ENCODE data around the gene SH3PXD2A.

Gene SH3PXD2A

DNA sequence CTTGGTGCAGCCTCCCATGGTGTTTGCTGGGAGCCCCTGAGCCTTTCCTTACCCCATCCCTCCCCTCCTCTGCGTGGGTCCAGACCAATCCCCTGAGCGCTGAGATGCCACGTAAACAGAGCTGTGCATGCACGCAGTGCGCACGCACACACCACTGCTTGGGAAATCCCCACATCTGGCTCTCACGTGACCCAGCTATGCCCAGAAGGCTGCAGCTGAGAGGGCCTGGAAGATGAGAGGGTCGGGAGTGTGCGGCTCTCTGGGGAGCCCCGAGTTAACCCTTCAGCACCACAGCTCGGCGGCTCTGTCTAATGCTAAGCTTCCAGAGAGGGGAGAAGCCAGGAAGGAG lies 177.2 kb downstream of the SH3PXD2A start:
- in situ Hi-C loops (cut with HindIII; ENCODE audit: low sequenced_read_pairs) = no loop called here
- TF ChIP-seq, protein P1, sequence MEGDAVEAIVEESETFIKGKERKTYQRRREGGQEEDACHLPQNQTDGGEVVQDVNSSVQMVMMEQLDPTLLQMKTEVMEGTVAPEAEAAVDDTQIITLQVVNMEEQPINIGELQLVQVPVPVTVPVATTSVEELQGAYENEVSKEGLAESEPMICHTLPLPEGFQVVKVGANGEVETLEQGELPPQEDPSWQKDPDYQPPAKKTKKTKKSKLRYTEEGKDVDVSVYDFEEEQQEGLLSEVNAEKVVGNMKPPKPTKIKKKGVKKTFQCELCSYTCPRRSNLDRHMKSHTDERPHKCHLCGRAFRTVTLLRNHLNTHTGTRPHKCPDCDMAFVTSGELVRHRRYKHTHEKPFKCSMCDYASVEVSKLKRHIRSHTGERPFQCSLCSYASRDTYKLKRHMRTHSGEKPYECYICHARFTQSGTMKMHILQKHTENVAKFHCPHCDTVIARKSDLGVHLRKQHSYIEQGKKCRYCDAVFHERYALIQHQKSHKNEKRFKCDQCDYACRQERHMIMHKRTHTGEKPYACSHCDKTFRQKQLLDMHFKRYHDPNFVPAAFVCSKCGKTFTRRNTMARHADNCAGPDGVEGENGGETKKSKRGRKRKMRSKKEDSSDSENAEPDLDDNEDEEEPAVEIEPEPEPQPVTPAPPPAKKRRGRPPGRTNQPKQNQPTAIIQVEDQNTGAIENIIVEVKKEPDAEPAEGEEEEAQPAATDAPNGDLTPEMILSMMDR (IDR thresholded peaks at IDR 0.05; ENCODE audit: low read depth, low read length, missing control alignments) = no peak
- no peak for DNase-seq (ENCODE audit: low read depth)
- no peak overlapping the region for H3K4me3 ChIP-seq (ENCODE audit: low read depth, low read length)

DNA sequence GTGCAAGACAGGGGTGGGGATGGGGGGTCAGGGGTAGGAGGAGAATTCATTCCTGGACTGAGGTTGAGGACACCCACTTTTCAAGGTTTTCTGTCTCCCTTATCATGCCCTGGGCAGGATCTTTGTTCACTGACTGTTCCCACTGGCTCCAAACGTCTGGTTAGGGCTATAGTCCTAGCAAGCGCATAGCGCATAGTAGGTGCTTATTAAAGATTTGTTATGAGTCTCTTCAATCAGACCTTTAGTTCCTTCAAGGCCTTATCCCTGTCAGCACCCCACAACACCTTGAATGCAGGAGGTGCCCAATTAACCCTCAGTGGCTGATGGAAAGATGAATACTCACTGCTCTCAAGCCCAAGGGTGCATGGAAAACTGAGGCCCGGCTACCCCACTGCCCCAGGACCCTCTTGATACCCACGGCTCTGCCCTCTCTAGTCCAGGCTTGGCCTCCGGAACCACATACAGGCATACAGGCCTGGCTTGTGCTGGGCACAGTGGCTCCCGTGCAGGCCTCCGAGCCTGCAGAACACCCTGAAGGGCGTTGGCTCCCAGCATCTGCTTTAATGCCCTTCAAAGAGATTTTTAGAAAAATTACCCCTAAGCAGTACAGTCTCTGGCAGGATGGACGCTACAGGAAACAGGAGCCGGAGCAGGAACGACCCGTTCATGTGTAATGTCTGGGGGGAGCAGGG lies 177.7 kb downstream of the SH3PXD2A start:
- H3K4me3 ChIP-seq (ENCODE audit: low read depth, low read length) = no peak overlapping the region
- DNase-seq (ENCODE audit: low read depth) = no peak
- TF ChIP-seq, protein P1 (IDR thresholded peaks at IDR 0.05; ENCODE audit: low read depth, low read length, missing control alignments) = no peak
- in situ Hi-C loops (cut with HindIII; ENCODE audit: low sequenced_read_pairs) = no loop called here

DNA sequence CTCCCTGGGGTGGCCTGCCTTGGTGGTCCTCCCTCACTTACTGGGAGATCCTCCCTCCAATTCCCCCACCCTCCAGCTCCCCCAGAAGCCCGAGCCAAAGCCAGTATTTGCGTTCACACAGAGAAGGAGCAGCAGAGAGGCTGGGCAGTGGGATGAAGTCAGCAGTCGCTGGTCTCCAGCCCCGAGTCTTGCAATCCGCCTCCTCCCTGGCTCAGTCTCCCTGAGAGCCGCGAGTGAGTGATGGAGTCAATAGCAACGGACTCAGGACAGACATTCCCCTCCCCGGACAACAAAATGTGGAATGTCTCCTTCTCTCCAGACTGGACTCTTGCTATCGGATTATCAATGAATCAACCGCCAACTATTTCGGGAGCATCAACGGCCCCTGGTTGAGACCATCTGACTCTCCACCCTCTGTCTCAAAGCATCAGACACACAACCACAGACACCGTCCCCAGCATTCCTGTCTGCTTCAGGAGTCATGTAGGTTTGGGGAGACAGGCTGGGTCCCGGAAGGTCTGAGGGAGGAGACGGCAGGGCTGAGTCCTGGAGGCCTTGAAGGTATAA lies 178.4 kb downstream of the SH3PXD2A start:
- DNase-seq (ENCODE audit: low read depth) = no peak
- in situ Hi-C loops (cut with HindIII; ENCODE audit: low sequenced_read_pairs) = no loop called here
- TF ChIP-seq, protein P1 (IDR thresholded peaks at IDR 0.05; ENCODE audit: low read depth, low read length, missing control alignments) = no peak
- no peak overlapping the region for H3K4me3 ChIP-seq (ENCODE audit: low read depth, low read length)

DNA sequence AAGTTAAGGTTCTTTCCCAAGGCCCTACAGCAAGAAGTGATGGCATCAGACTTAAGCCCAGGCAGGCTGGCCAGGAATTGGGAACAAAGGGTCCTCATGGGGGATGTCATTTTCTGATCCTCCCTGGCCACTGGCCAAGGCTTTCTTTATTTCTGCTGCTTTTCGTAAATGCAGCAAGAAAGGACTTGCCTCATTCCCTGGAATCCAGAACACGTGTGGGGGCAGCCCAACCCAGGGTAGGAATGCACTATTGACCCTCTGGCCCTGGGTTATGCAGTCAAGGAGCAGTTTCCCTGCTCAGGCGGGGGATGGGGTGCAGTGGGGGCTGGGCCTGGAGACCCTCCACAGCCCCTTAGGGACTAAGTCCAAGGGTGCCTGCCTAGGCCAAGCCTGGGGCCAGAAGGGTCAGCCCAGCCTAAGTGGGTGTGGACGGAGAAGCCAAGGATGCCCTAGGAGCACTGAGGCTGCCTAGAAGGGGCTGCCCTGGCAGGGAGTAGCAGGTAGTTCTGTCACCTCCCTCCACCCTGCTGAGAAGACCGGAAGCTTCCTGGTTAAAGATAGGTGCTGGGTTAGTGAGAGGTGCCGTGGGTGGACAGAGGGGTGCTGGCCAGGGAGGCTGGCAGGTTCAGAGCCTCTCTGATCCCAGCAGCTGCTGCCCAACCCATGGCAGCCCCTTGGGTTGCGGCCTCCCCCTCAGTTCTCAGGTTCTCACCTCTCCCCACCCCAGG lies 179.2 kb downstream of the SH3PXD2A start:
- H3K4me3 ChIP-seq (ENCODE audit: low read depth, low read length) = no peak overlapping the region
- no peak for DNase-seq (ENCODE audit: low read depth)
- in situ Hi-C loops (cut with HindIII; ENCODE audit: low sequenced_read_pairs) = no loop called here
- TF ChIP-seq, protein P1 (IDR thresholded peaks at IDR 0.05; ENCODE audit: low read depth, low read length, missing control alignments) = no peak

DNA sequence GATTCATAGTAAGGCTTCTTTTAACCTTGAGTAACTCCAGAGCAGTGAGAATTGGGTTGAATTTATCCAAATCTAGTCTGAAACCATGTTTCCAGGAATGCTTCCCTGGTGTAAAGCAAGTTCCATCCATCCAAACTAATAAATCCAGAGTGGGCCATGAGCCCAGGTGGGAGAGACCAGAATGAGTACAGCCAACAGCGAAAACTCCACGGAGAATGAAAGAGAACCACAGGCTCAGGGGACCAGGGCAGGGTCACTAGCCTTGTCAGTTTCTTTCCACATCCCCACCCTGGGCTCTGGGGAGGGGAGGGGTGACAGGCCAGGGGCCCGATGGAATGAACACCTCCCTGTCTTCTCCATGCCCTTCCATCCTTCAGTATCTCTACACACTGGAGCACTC lies 181.8 kb downstream of the SH3PXD2A start:
- in situ Hi-C loops (cut with HindIII; ENCODE audit: low sequenced_read_pairs) = no loop called here
- H3K4me3 ChIP-seq (ENCODE audit: low read depth, low read length) = no peak overlapping the region
- no peak for DNase-seq (ENCODE audit: low read depth)
- TF ChIP-seq, protein P1 (IDR thresholded peaks at IDR 0.05; ENCODE audit: low read depth, low read length, missing control alignments) = no peak

DNA sequence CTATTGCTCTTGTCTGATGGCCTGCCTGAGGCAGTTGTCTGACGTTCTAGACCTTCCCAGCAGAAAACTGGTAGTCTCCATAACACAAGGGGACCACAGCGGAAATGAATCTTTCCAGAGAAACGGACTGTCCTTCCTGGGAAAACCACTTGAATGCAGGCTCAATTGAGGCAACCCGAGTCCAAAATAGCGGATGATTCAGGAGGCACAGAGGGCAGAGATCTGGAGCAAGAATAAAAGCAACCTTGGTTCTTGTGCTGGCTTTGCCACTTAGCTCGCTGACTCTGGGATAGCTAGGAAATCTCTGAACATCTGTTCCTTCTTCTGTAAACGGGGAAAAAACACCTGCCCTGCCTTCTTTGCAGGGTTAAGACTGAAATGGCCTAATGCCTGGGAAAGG lies 183.0 kb downstream of the SH3PXD2A start:
- no peak for DNase-seq (ENCODE audit: low read depth)
- in situ Hi-C loops (cut with HindIII; ENCODE audit: low sequenced_read_pairs) = no loop called here
- H3K4me3 ChIP-seq (ENCODE audit: low read depth, low read length) = no peak overlapping the region
- TF ChIP-seq, protein P1 (IDR thresholded peaks at IDR 0.05; ENCODE audit: low read depth, low read length, missing control alignments) = no peak

Data from astrocyte of the cerebellum (primary cell).